Measurements from ENCODE around the gene UBE2H. TPM values are rescaled to one million over a fixed set of nuclear protein-coding genes. Genes with fewer than 3 reads are reported as not detected.

The UBE2H gene
- polyA plus RNA-seq, 4 donors: 15.0 to 38.8 (median 18.6) TPM

DNA sequence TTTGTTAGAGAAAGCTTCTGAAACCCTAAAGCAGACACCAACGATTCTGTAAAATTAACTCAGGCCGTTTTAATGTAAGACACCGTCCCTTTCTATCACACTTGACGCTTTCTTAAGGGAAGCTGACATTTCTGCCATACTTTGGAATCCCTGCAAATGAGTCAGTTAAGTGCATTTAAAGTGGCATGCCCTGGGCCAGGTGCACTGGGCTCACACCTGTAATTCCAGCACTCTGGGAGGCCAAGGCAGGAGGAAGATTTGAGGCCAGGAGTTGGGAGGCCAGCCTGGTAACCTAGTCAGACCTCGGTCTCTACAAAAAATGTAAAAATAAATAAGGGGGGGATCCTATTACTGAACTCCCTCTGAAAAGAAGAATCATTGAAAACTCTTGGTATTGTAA lies 4.4 kb downstream of the UBE2H start:
- Histone ChIP-seq H3K4me1 (ENCODE audit: control insufficient read depth in 3 of 3, insufficient read depth in 2 of 3, low read depth in 1 of 3, low read length in 2 of 3) (peaks cover 5 to 21% (median 8%) of the 10 kb centered on the region in 3 donors), H3K27me3 (ENCODE audit: control insufficient read depth in 3 of 3, insufficient read depth in 3 of 3, low read length in 3 of 3) (no peaks in the 10 kb centered on the region), H3K9me3 (ENCODE audit: control insufficient read depth in 2 of 2, insufficient read depth in 1 of 2, low read depth in 1 of 2, low read length in 1 of 2) (no peaks in the 10 kb centered on the region), H3K27ac (ENCODE audit: low read depth in 1 of 3, low read length in 2 of 3) (peak overlapping the region in 2 of 3 donors; percentile 82 to 94), H3K4me3 (ENCODE audit: low read depth in 1 of 3, low read length in 3 of 3) (no peak overlapping the region), H3K36me3 (ENCODE audit: control insufficient read depth in 3 of 3, insufficient read depth in 2 of 3, low read depth in 1 of 3, low read length in 3 of 3) (peaks cover 0 to 25% (median under 1%) of the 10 kb centered on the region in 3 donors)
- WGBS, 3 donors: 74 to 85% (median 75%) methylated on average over 5 of the region's 5 CpGs
- DNase-seq: no peak
- FAIRE-seq: no peak

DNA sequence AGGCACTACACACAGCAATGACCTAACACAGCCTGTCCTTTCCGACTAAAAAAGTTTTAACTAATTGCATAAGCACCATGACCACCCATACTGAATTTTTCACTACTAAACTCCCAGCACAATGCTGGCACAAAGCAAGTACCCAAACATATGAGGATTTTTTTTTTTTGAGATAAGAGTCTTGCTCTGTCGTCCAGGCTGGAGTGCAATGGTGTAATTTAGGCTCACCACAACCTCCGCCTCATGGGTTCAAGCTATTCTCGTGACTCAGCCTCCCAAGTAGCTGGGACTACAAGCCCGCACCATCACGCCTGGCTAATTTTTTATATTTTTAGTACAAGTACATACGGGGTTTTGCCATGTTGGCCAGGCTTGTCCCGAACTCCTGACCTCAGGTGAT lies 5.1 kb downstream of the UBE2H start:
- Histone ChIP-seq H3K9me3 (ENCODE audit: control insufficient read depth in 2 of 2, insufficient read depth in 1 of 2, low read depth in 1 of 2, low read length in 1 of 2) (no peaks in the 10 kb centered on the region), H3K27me3 (ENCODE audit: control insufficient read depth in 3 of 3, insufficient read depth in 3 of 3, low read length in 3 of 3) (no peaks in the 10 kb centered on the region), H3K27ac (ENCODE audit: low read depth in 1 of 3, low read length in 2 of 3) (peak overlapping the region in 1 of 3 donors; percentile 82), H3K4me1 (ENCODE audit: control insufficient read depth in 3 of 3, insufficient read depth in 2 of 3, low read depth in 1 of 3, low read length in 2 of 3) (peaks cover 5 to 21% (median 8%) of the 10 kb centered on the region in 3 donors), H3K36me3 (ENCODE audit: control insufficient read depth in 3 of 3, insufficient read depth in 2 of 3, low read depth in 1 of 3, low read length in 3 of 3) (peaks cover 0 to 31% (median 1%) of the 10 kb centered on the region in 3 donors), H3K4me3 (ENCODE audit: low read depth in 1 of 3, low read length in 3 of 3) (no peak overlapping the region)
- 73 to 80% (median 75%) methylated on average over 8 of the region's 8 CpGs for WGBS, 3 donors
- no peak for DNase-seq
- no peak for FAIRE-seq

DNA sequence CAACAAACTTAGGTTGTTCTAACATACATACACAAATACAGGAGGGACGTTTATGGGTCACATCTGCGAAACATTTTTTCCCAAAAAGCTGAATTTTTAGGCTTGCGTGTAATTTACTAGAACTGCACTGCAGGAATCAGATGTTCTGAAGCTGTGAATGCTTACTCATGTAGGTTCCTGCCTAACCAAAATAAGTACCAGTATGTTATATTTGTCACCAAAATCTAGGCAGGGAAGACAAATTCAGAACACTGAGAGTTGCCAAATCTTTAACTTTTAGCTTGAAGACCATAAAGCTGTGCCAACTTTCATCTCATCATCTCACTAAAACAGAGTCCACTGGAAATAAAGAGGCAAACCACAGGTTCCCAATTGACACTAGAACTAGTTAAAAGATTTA lies 5.7 kb downstream of the UBE2H start:
- Histone ChIP-seq H3K4me1 (ENCODE audit: control insufficient read depth in 3 of 3, insufficient read depth in 2 of 3, low read depth in 1 of 3, low read length in 2 of 3) (peaks cover 5 to 21% (median 8%) of the 10 kb centered on the region in 3 donors), H3K36me3 (ENCODE audit: control insufficient read depth in 3 of 3, insufficient read depth in 2 of 3, low read depth in 1 of 3, low read length in 3 of 3) (peaks cover 0 to 31% (median 1%) of the 10 kb centered on the region in 3 donors), H3K27me3 (ENCODE audit: control insufficient read depth in 3 of 3, insufficient read depth in 3 of 3, low read length in 3 of 3) (no peaks in the 10 kb centered on the region), H3K27ac (ENCODE audit: low read depth in 1 of 3, low read length in 2 of 3) (no peak overlapping the region), H3K4me3 (ENCODE audit: low read depth in 1 of 3, low read length in 3 of 3) (no peak overlapping the region), H3K9me3 (ENCODE audit: control insufficient read depth in 2 of 2, insufficient read depth in 1 of 2, low read depth in 1 of 2, low read length in 1 of 2) (no peaks in the 10 kb centered on the region)
- WGBS, 3 donors: 80 to 84% (median 82%) methylated on average over 3 of the region's 3 CpGs
- FAIRE-seq: no peak
- DNase-seq: no peak

DNA sequence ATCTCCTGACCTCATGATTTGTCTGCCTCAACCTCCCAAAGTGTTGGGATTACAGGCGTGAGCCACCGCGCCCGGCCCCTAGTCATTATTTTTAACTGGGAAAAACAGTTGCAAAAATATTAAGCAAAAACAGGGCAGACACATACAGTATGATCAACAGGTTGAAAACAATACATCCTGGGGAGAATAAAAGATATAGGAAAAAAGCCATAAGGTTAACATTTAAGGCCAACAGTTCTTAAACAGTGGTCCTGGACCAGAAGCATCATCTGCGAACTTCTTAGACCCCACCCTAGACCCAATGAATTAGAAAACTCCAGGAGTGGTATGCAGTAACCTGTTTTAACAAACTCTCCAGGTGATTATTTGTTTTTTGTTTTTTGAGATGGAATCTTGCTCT lies 6.5 kb downstream of the UBE2H start:
- H3K27ac ChIP-seq (ENCODE audit: low read depth in 1 of 3, low read length in 2 of 3): no peak overlapping the region
- FAIRE-seq (no peak), DNase-seq (no peak)
- H3K4me1 ChIP-seq (ENCODE audit: control insufficient read depth in 3 of 3, insufficient read depth in 2 of 3, low read depth in 1 of 3, low read length in 2 of 3): peaks cover 5 to 21% (median 8%) of the 10 kb centered on the region in 3 donors
- H3K9me3 ChIP-seq (ENCODE audit: control insufficient read depth in 2 of 2, insufficient read depth in 1 of 2, low read depth in 1 of 2, low read length in 1 of 2): no peaks in the 10 kb centered on the region
- no peak overlapping the region for H3K4me3 ChIP-seq (ENCODE audit: low read depth in 1 of 3, low read length in 3 of 3)
- WGBS, 3 donors: 95 to 98% (median 97%) methylated on average over 5 of the region's 5 CpGs
- no peaks in the 10 kb centered on the region for H3K27me3 ChIP-seq (ENCODE audit: control insufficient read depth in 3 of 3, insufficient read depth in 3 of 3, low read length in 3 of 3)
- H3K36me3 ChIP-seq (ENCODE audit: control insufficient read depth in 3 of 3, insufficient read depth in 2 of 3, low read depth in 1 of 3, low read length in 3 of 3): peaks cover 0 to 37% (median 1%) of the 10 kb centered on the region in 3 donors

DNA sequence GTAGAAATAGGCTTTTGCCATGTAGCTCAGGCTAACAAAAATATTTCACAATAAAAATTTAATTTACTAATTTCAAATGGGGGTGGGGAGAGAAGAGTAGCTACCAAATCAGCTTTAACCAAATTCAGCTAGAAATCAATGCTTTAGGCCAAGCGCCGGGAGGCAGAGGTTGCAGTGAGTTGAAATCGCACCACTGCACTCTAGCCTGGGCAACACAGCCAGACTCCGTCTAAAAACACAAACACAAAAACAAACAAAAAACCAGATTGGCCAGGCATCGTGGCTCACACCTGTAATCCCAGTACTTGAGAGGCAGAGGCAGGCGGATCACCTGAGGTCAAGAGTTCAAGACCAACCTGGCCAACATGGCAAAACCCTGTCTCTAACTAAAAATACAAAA lies 9.4 kb downstream of the UBE2H start:
- no peak for DNase-seq
- no peak for FAIRE-seq
- 90 to 92% (median 91%) methylated on average over 6 of the region's 6 CpGs for WGBS, 3 donors

DNA sequence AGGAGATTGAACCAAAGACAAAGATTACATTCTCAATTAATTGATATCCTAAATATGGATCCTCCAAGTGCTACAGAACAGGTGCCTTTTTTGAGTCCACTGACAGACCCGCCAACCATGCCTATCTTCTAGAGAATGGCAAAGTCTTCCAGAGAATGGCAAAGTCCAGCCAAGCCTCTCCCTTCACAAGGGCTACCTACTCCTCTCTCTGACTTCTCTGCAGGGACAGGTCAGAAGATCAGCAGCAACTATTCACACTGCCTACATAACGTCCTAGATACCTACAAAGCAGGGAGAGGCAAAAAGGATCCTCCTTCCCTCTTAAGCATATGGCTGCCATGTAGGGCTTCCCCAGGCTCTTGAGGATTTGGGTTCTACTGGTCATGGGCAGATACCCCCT lies 12.4 kb downstream of the UBE2H start:
- H3K4me3 ChIP-seq (ENCODE audit: low read depth in 1 of 3, low read length in 3 of 3): no peak overlapping the region
- H3K27me3 ChIP-seq (ENCODE audit: control insufficient read depth in 3 of 3, insufficient read depth in 3 of 3, low read length in 3 of 3): no peaks in the 10 kb centered on the region
- WGBS, 3 donors: 50 to 74% (median 64%) methylated on average over 2 of the region's 2 CpGs
- peaks cover 0 to 35% (median 1%) of the 10 kb centered on the region in 3 donors for H3K36me3 ChIP-seq (ENCODE audit: control insufficient read depth in 3 of 3, insufficient read depth in 2 of 3, low read depth in 1 of 3, low read length in 3 of 3)
- peaks cover 0 to 4% (median 0%) of the 10 kb centered on the region in 3 donors for H3K4me1 ChIP-seq (ENCODE audit: control insufficient read depth in 3 of 3, insufficient read depth in 2 of 3, low read depth in 1 of 3, low read length in 2 of 3)
- FAIRE-seq (no peak), DNase-seq (peak in 1 of 2 donors; percentile 66)
- H3K27ac ChIP-seq (ENCODE audit: low read depth in 1 of 3, low read length in 2 of 3): peak overlapping the region in 1 of 3 donors; percentile 3
- no peaks in the 10 kb centered on the region for H3K9me3 ChIP-seq (ENCODE audit: control insufficient read depth in 2 of 2, insufficient read depth in 1 of 2, low read depth in 1 of 2, low read length in 1 of 2)

More for the DNA sequence above, 9.4 kb downstream of the UBE2H start:
- Histone ChIP-seq H3K4me3 (ENCODE audit: low read depth in 1 of 3, low read length in 3 of 3) (no peak overlapping the region), H3K36me3 (ENCODE audit: control insufficient read depth in 3 of 3, insufficient read depth in 2 of 3, low read depth in 1 of 3, low read length in 3 of 3) (peaks cover 0 to 43% (median 1%) of the 10 kb centered on the region in 3 donors), H3K27me3 (ENCODE audit: control insufficient read depth in 3 of 3, insufficient read depth in 3 of 3, low read length in 3 of 3) (no peaks in the 10 kb centered on the region), H3K27ac (ENCODE audit: low read depth in 1 of 3, low read length in 2 of 3) (no peak overlapping the region), H3K9me3 (ENCODE audit: control insufficient read depth in 2 of 2, insufficient read depth in 1 of 2, low read depth in 1 of 2, low read length in 1 of 2) (no peaks in the 10 kb centered on the region), H3K4me1 (ENCODE audit: control insufficient read depth in 3 of 3, insufficient read depth in 2 of 3, low read depth in 1 of 3, low read length in 2 of 3) (peaks cover 3 to 7% (median 4%) of the 10 kb centered on the region in 3 donors)

DNA sequence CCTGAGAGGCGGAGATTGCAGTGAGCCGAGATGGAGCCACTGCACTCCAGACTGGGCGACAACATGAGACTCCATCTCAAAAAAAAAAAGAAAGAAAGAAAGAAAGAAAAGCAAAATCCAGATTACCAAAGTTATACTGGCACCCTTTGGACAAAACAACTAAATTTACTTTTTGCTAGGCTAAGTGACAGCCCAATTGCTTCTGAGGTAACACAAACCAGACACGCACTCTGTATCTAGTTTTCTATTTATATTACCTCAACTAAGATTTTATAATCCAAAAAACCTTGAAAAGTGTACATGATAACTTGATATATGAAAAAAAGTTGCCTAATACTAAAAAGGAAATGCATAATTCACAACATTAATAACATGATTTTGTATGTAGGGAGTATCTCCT lies 12.9 kb downstream of the UBE2H start:
- no peak for DNase-seq
- Histone ChIP-seq H3K4me3 (ENCODE audit: low read depth in 1 of 3, low read length in 3 of 3) (no peak overlapping the region), H3K27me3 (ENCODE audit: control insufficient read depth in 3 of 3, insufficient read depth in 3 of 3, low read length in 3 of 3) (no peaks in the 10 kb centered on the region), H3K9me3 (ENCODE audit: control insufficient read depth in 2 of 2, insufficient read depth in 1 of 2, low read depth in 1 of 2, low read length in 1 of 2) (no peaks in the 10 kb centered on the region), H3K27ac (ENCODE audit: low read depth in 1 of 3, low read length in 2 of 3) (no peak overlapping the region), H3K4me1 (ENCODE audit: control insufficient read depth in 3 of 3, insufficient read depth in 2 of 3, low read depth in 1 of 3, low read length in 2 of 3) (peaks cover 0 to 4% (median 0%) of the 10 kb centered on the region in 3 donors), H3K36me3 (ENCODE audit: control insufficient read depth in 3 of 3, insufficient read depth in 2 of 3, low read depth in 1 of 3, low read length in 3 of 3) (peaks cover 0 to 37% (median 1%) of the 10 kb centered on the region in 3 donors)
- WGBS, 3 donors: 96 to 98% (median 97%) methylated on average over 4 of the region's 4 CpGs
- no peak for FAIRE-seq

DNA sequence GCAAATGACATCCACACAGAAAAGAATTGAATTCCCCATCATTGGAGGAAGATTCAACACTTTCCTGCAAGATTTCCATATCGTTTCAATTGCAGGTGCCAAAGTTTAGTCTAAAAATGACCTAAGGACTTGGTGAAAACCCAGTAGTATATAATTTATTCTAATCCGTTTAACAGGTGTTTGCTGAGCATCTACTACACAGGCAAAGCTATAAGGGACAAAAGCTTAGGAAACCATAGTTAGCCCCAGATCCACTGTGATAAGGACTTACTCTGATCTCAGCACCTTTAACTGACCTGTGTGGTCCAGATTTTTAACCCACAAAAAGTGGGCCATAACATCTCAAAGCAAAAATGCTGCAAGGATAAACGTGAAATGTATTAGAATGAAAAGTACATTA lies 19.1 kb downstream of the UBE2H start:
- Histone ChIP-seq H3K4me1 (ENCODE audit: control insufficient read depth in 3 of 3, insufficient read depth in 2 of 3, low read depth in 1 of 3, low read length in 2 of 3) (no peaks in the 10 kb centered on the region), H3K4me3 (ENCODE audit: low read depth in 1 of 3, low read length in 3 of 3) (no peak overlapping the region), H3K36me3 (ENCODE audit: control insufficient read depth in 3 of 3, insufficient read depth in 2 of 3, low read depth in 1 of 3, low read length in 3 of 3) (peaks cover 0 to 28% (median 3%) of the 10 kb centered on the region in 3 donors), H3K9me3 (ENCODE audit: control insufficient read depth in 2 of 2, insufficient read depth in 1 of 2, low read depth in 1 of 2, low read length in 1 of 2) (no peaks in the 10 kb centered on the region), H3K27ac (ENCODE audit: low read depth in 1 of 3, low read length in 2 of 3) (no peak overlapping the region), H3K27me3 (ENCODE audit: control insufficient read depth in 3 of 3, insufficient read depth in 3 of 3, low read length in 3 of 3) (no peaks in the 10 kb centered on the region)
- DNase-seq (no peak), FAIRE-seq (no peak)
- 77 to 86% (median 77%) methylated on average over 3 of the region's 3 CpGs for WGBS, 3 donors

DNA sequence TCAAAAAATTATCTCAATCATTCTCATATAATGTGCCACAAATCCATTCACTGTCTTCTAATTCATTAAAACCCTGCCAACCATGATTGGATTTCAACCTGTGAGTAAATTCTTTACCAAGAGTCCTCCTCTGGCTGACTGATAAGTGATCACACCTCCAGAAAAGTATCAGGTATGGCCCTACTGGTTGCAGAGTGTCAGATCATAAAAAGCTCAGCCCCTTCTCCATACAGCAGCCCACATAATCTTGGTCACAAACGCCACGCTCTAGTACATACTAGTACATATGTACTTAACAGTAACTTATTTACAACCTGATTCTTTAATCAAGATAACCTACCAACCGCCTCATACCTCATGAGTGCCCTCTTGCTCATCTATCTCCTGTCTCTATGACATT lies 26.1 kb downstream of the UBE2H start:
- H3K4me1 ChIP-seq (ENCODE audit: control insufficient read depth in 3 of 3, insufficient read depth in 2 of 3, low read depth in 1 of 3, low read length in 2 of 3): peaks cover 0 to 7% (median 0%) of the 10 kb centered on the region in 3 donors
- H3K27ac ChIP-seq (ENCODE audit: low read depth in 1 of 3, low read length in 2 of 3): no peak overlapping the region
- H3K9me3 ChIP-seq (ENCODE audit: control insufficient read depth in 2 of 2, insufficient read depth in 1 of 2, low read depth in 1 of 2, low read length in 1 of 2): no peaks in the 10 kb centered on the region
- FAIRE-seq: no peak
- H3K36me3 ChIP-seq (ENCODE audit: control insufficient read depth in 3 of 3, insufficient read depth in 2 of 3, low read depth in 1 of 3, low read length in 3 of 3): peaks cover 0 to 23% (median 0%) of the 10 kb centered on the region in 3 donors
- DNase-seq: no peak
- no peaks in the 10 kb centered on the region for H3K27me3 ChIP-seq (ENCODE audit: control insufficient read depth in 3 of 3, insufficient read depth in 3 of 3, low read length in 3 of 3)
- H3K4me3 ChIP-seq (ENCODE audit: low read depth in 1 of 3, low read length in 3 of 3): no peak overlapping the region
- 69 to 87% (median 77%) methylated on average over 3 of the region's 3 CpGs for WGBS, 3 donors

Data from small intestine (tissue), 7 donors.